Kidney (tissue), 14 donors: ENCODE results near the gene SLC35F6. TPM values are rescaled to one million over a fixed set of nuclear protein-coding genes. Genes with fewer than 3 reads are reported as not detected.

Experiments used
- DNase-seq, 5 donors: peaks; one replicate each; pipeline ENCODE4 v3.0.0-alpha.2; 2013 to 2020
- FAIRE-seq: peaks from 2 replicates; lab custom pipeline; 2012; peaks lifted over from hg19 to GRCh38; lab: Jason Lieb, UNC
- H3K27ac ChIP-seq, 2 donors: one replicate each; pipeline ENCODE4 v1.7.0; 2013; ENCODE audit warnings: low read depth in 2 of 2, low read length in 2 of 2, inconsistent platforms in 1 of 2
- H3K27me3 ChIP-seq: one replicate; pipeline ENCODE4 v1.7.1; 2013; ENCODE audit warnings: low read length, inconsistent platforms; ENCODE audit not compliant: control insufficient read depth, insufficient read depth
- H3K36me3 ChIP-seq, 3 donors: one replicate each; pipeline versions ENCODE4 v1.7.0 to v1.7.1; 2013; ENCODE audit warnings: low read length in 3 of 3, control low read depth in 1 of 3, inconsistent platforms in 1 of 3; ENCODE audit not compliant: insufficient read depth in 3 of 3, control insufficient read depth in 2 of 3
- H3K4me1 ChIP-seq, 3 donors: one replicate each; pipeline versions ENCODE4 v1.7.0 to v1.7.1; 2013; ENCODE audit warnings: low read length in 3 of 3, inconsistent platforms in 1 of 3, low read depth in 1 of 3; ENCODE audit not compliant: control insufficient read depth in 2 of 3, insufficient read depth in 2 of 3
- H3K4me3 ChIP-seq, 3 donors: one replicate each; pipeline versions ENCODE4 v1.7.0 to v1.8.1; 2013; ENCODE audit warnings: low read length in 3 of 3, control low read depth in 1 of 3, inconsistent platforms in 1 of 3
- H3K9ac ChIP-seq, 3 donors: one replicate each; pipeline versions ENCODE4 v1.7.0 to v1.7.1; 2013; ENCODE audit warnings: low read length in 3 of 3, control low read depth in 1 of 3, inconsistent platforms in 1 of 3
- H3K9me3 ChIP-seq, 3 donors: one replicate each; pipeline versions ENCODE4 v1.7.0 to v1.7.1; 2013; ENCODE audit warnings: low read length in 3 of 3, control low read depth in 1 of 3, inconsistent platforms in 1 of 3; ENCODE audit not compliant: control insufficient read depth in 2 of 3, insufficient read depth in 1 of 3
- intact Hi-C: fragments of 100-400 bp; cut with DNase I; formaldehyde crosslinking; loops from one replicate; pipeline ENCODE4 v1.11.1; 2022
- polyA plus RNA-seq: library from polyadenylated mRNA; stranded (reverse); fragments of 350-450 nt; fragmentation: Illumina TruSeq; extraction: RNeasy Lipid Tissue Mini Kit (QIAGEN cat#74804); gene quantifications from one replicate; pipeline ENCODE4 v1.2.3, GENCODE V29; 2014; ENCODE audit warnings: low read depth, low replicate concordance; ENCODE audit not compliant: insufficient read depth
- total RNA-seq: library from RNA; stranded (reverse); fragmentation: NEBNext Ultra II Directional; extraction: Animal tissue kit (Norgen Biotek cat#: 25700); gene quantifications from one replicate; pipeline ENCODE4 v1.2.1, GENCODE V29; 2021
- TF ChIP-seq, protein P1 (sequence below): IDR thresholded peaks from 3 replicates; pipeline ENCODE4 v1.5.1; 2012; ENCODE audit warnings: mild to moderate bottlenecking, moderate library complexity, borderline replicate concordance; ENCODE audit not compliant: insufficient read depth; ENCODE audit errors: extremely low read depth
- donor health status: control.
- donor health status: control.
- donor health status: control.
- donor health status: control.
- donor health status: control.
- donor health status: DM: yes; HTN: yes; CAD: no.
- donor health status: Normal renal cell carcinoma (clear cell type).

The SLC35F6 gene
- total and polyA plus RNA-seq, 2 donors from 2014 or later, result 43.1 to 63.7 TPM

DNA sequence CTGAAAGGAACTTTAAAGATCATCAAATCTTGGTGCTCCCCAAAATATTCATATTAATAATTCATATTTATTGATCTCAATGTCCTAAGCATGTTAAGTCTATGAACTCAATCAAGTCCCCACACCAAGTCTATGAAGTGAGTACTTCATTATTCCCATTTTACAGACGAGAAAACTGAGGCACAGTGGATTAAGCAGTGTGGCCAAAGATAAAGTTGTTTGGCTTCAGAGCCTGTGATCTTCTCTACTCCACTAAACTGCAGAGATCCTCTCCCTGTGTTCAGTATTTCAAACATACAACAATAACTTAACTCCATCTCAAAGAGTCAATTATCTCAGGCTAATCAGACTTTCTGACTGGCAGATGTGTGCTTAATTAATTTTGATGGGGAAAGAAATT is 41.8 kb upstream of the SLC35F6 start:
- no peaks in the 10 kb centered on the region for H3K27me3 ChIP-seq
- intact Hi-C loops, result no loop called here
- H3K4me3 ChIP-seq, result no peak overlapping the region
- H3K4me1 ChIP-seq, result peaks cover 0 to 29% (median 7%) of the 10 kb centered on the region in 3 donors
- TF ChIP-seq, protein P1, sequence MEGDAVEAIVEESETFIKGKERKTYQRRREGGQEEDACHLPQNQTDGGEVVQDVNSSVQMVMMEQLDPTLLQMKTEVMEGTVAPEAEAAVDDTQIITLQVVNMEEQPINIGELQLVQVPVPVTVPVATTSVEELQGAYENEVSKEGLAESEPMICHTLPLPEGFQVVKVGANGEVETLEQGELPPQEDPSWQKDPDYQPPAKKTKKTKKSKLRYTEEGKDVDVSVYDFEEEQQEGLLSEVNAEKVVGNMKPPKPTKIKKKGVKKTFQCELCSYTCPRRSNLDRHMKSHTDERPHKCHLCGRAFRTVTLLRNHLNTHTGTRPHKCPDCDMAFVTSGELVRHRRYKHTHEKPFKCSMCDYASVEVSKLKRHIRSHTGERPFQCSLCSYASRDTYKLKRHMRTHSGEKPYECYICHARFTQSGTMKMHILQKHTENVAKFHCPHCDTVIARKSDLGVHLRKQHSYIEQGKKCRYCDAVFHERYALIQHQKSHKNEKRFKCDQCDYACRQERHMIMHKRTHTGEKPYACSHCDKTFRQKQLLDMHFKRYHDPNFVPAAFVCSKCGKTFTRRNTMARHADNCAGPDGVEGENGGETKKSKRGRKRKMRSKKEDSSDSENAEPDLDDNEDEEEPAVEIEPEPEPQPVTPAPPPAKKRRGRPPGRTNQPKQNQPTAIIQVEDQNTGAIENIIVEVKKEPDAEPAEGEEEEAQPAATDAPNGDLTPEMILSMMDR, result no peak
- FAIRE-seq (no peak), DNase-seq (no peak)
- H3K27ac ChIP-seq, result no peak overlapping the region
- no peaks in the 10 kb centered on the region for H3K9me3 ChIP-seq
- no peak overlapping the region for H3K9ac ChIP-seq
- no peaks in the 10 kb centered on the region for H3K36me3 ChIP-seq

DNA sequence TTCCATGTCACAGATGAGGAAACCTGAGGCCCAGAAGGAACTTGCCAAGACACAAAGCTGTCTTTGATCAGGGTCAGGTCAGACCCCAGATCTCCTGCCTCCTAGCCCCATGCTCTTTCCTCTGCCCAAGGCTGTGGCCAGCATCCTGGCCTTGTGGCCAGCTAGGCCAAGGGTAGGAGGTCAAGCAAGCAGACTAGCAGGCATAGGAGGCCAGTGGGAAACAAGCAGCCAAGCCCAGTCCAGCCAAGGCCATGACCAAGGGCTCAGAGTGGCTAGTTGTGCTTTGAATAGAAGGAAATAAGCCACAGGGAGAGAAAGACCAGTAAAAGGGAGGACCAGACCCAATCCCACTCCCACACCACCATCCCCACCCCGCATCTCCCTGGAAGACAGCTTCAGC is 41.2 kb upstream of the SLC35F6 start:
- DNase-seq (peak in 1 of 5 donors; percentile 49), FAIRE-seq (no peak)
- peaks cover 2% of the 10 kb centered on the region for H3K27me3 ChIP-seq
- peaks cover 0 to 29% (median 7%) of the 10 kb centered on the region in 3 donors for H3K4me1 ChIP-seq
- no peak overlapping the region for H3K4me3 ChIP-seq
- H3K9ac ChIP-seq, result no peak overlapping the region
- H3K36me3 ChIP-seq, result no peaks in the 10 kb centered on the region
- intact Hi-C loops, result no loop called here
- no peaks in the 10 kb centered on the region for H3K9me3 ChIP-seq
- H3K27ac ChIP-seq, result peak overlapping the region in 1 of 2 donors; percentile 40
- TF ChIP-seq, protein P1, result no peak

DNA sequence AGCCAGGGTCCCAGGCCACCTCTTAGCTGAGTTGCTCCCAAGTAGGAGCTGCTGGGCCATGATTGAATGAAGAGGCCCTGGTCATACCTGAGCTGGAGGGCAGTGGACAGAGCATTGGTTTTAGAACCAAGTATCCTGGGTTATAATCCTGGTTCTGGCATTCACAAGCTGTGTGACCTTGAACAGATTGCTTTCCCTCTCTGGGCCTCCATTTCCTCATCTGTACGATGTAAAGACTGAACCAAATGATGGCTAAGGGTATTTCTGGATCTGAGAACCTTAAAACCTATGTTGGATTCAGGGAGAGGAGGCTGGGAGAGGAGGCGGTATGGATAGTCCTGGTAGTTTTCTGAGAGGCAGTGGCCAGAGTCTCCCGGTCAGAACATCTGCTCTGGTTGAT is 40.6 kb upstream of the SLC35F6 start:
- H3K9me3 ChIP-seq, result no peaks in the 10 kb centered on the region
- no peaks in the 10 kb centered on the region for H3K36me3 ChIP-seq
- H3K27ac ChIP-seq, result peak overlapping the region; percentile 40 to 64
- H3K9ac ChIP-seq, result no peak overlapping the region
- FAIRE-seq (no peak), DNase-seq (no peak)
- no peak overlapping the region for H3K4me3 ChIP-seq
- TF ChIP-seq, protein P1, result no peak
- H3K27me3 ChIP-seq, result peaks cover 2% of the 10 kb centered on the region
- peaks cover 0 to 31% (median 7%) of the 10 kb centered on the region in 3 donors for H3K4me1 ChIP-seq
- intact Hi-C loops, result no loop called here
